Spleen (tissue), 7 donors: Measurements from ENCODE around the gene FBXW10.
"Not testable (repeated sequence)": the region's sequence is repeated elsewhere in the genome, so short reads cannot be mapped to it uniquely, and the experiment has no call there.

Source experiments
- POLR2A ChIP-seq, 3 donors: fragments of 450-650 bp; IDR thresholded peaks; one replicate each; pipeline ENCODE4 v1.5.1; 2017; ENCODE audit warnings: antibody characterized with exemption in 3 of 3, mild to moderate bottlenecking in 1 of 3
- POLR2AphosphoS5 ChIP-seq, 3 donors: sonication (generic); formaldehyde crosslinking; IDR thresholded peaks; one replicate each; pipeline ENCODE4 v1.5.1; 2017; ENCODE audit warnings: antibody characterized with exemption in 3 of 3
- TF ChIP-seq, protein P1 (sequence below), 11 experiments: fragments of 200-600 bp in 7 of 11; fragments of 450-650 bp in 4 of 11; sonication (generic) in 4 of 11; IDR thresholded peaks in 8 of 11; conservative IDR thresholded peaks in 3 of 11; 1 replicate in 7 of 11; 2 replicates in 4 of 11; pipeline versions ENCODE4 v1.4.0 to v1.8.0; 2016 to 2021; ENCODE audit warnings: antibody characterized with exemption in 11 of 11, inconsistent platforms in 4 of 11, mild to moderate bottlenecking in 1 of 11
- donor health status: DM: no; HTN: no; CAD: no; lungs with moderate emphysema.
- donor health status: DM: no; HTN: no; CAD: no.
- donor health status: DM: no; HTN: no; CAD: no.

DNA sequence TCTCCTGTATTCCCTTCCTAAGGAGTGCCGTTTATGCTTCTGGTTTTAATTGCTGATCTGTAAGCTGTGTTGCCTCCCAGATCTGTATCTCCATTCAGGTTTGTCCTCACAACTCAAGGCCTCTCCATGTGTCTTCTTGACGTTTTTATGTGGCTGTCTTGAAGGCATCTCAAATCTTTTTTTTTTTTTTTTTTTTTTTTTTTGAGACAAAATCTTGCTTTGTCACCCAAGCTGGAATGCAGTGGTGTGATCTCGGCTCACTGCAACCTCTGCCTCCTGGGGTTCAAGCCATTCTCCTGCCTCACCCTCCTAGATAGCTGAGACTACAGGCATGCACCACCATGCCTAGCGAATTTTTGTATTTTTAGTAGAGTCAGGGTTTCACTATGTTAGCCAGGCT, 51.0 kb downstream of the FBXW10 start:
- TF ChIP-seq, protein P1, sequence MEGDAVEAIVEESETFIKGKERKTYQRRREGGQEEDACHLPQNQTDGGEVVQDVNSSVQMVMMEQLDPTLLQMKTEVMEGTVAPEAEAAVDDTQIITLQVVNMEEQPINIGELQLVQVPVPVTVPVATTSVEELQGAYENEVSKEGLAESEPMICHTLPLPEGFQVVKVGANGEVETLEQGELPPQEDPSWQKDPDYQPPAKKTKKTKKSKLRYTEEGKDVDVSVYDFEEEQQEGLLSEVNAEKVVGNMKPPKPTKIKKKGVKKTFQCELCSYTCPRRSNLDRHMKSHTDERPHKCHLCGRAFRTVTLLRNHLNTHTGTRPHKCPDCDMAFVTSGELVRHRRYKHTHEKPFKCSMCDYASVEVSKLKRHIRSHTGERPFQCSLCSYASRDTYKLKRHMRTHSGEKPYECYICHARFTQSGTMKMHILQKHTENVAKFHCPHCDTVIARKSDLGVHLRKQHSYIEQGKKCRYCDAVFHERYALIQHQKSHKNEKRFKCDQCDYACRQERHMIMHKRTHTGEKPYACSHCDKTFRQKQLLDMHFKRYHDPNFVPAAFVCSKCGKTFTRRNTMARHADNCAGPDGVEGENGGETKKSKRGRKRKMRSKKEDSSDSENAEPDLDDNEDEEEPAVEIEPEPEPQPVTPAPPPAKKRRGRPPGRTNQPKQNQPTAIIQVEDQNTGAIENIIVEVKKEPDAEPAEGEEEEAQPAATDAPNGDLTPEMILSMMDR (IDR thresholded peaks at IDR 0.05 in 8 of 11, conservative IDR thresholded peaks at IDR 0.05 in 3 of 11): not testable (repeated sequence)
- not testable (repeated sequence) for TF ChIP-seq POLR2A, POLR2AphosphoS5 (IDR thresholded peaks at IDR 0.05)
